GM12891 (cell line): ENCODE measurements around the gene SDS.

Source experiments
- DNase-seq: peaks from one replicate; pipeline ENCODE4 v3.0.0; 2011; ENCODE audit warnings: low spot score; ENCODE audit not compliant: insufficient read length
- FAIRE-seq: peaks from 2 replicates; lab custom pipeline; 2011; peaks lifted over from hg19 to GRCh38; lab: Jason Lieb, UNC
- PAX5 ChIP-seq: IDR thresholded peaks from 2 replicates; pipeline ENCODE4 v1.6.1; 2011; ENCODE audit warnings: low read length, moderate library complexity, mild to moderate bottlenecking; ENCODE audit not compliant: insufficient read depth, severe bottlenecking
- POLR2A ChIP-seq: IDR thresholded peaks from 2 replicates; pipeline ENCODE4 v1.6.1; 2011; ENCODE audit warnings: low read depth, low read length, control low read depth
- POLR2AphosphoS5 ChIP-seq: IDR thresholded peaks from 2 replicates; pipeline ENCODE4 v1.6.1; 2011; ENCODE audit warnings: low read depth, low read length, control low read depth
- POU2F2 ChIP-seq: IDR thresholded peaks from 2 replicates; pipeline ENCODE4 v1.6.1; 2011; ENCODE audit warnings: low read depth, mild to moderate bottlenecking, control low read depth, low read length, moderate library complexity
- SPI1 ChIP-seq: IDR thresholded peaks from 2 replicates; pipeline ENCODE4 v1.6.1; 2011; ENCODE audit warnings: low read depth, low read length, control low read depth
- TAF1 ChIP-seq: IDR thresholded peaks from 2 replicates; pipeline ENCODE4 v1.6.1; 2011; ENCODE audit warnings: low read depth, low read length, control low read depth

SDS gene

GRCh38 chr12:113416091-113416754, 12.5 kb upstream of the SDS start:
- FAIRE-seq, result no peak
- TF ChIP-seq POLR2AphosphoS5 (no peak), PAX5 (no peak), SPI1 (no peak), POU2F2 (no peak), POLR2A (no peak), TAF1 (no peak)
- DNase-seq, result no peak

- TF ChIP-seq POLR2AphosphoS5, result no peak
- TF ChIP-seq PAX5, result no peak
- TF ChIP-seq POLR2A, result no peak
- no peak for TF ChIP-seq SPI1
- no peak for TF ChIP-seq POU2F2
- TF ChIP-seq TAF1, result no peak
- DNase-seq, result no peak
- FAIRE-seq, result no peak
Measured at GRCh38 chr12:113414519-113415038, 10.9 kb upstream of the SDS start.

GRCh38 chr12:113413488-113413939, 9.8 kb upstream of the SDS start:
- FAIRE-seq (no peak), DNase-seq (no peak)
- TF ChIP-seq PAX5 (no peak), POLR2AphosphoS5 (no peak), SPI1 (no peak), POLR2A (no peak), TAF1 (no peak), POU2F2 (no peak)

GRCh38 chr12:113409462-113410124, 5.9 kb upstream of the SDS start:
- DNase-seq, result no peak
- FAIRE-seq, result no peak
- TF ChIP-seq TAF1 (no peak), PAX5 (no peak), SPI1 (no peak), POU2F2 (no peak), POLR2AphosphoS5 (no peak), POLR2A (no peak)

GRCh38 chr12:113408756-113409298, 5.1 kb upstream of the SDS start:
- no peak for FAIRE-seq
- TF ChIP-seq SPI1 (no peak), POLR2AphosphoS5 (no peak), TAF1 (no peak), POLR2A (no peak), PAX5 (no peak)
- DNase-seq, result no peak

- TF ChIP-seq PAX5, result no peak
- TF ChIP-seq POU2F2, result no peak
- no peak for TF ChIP-seq TAF1
- FAIRE-seq, result no peak
- DNase-seq, result no peak
Measured at GRCh38 chr12:113407931-113408600, 4.4 kb upstream of the SDS start.

GRCh38 chr12:113405694-113406093, 2.0 kb upstream of the SDS start:
- TF ChIP-seq POLR2AphosphoS5 (no peak), PAX5 (no peak), SPI1 (peak; percentile 54; the same call in 1 of the 2 replicates), POU2F2 (no peak), POLR2A (no peak), TAF1 (no peak)
- FAIRE-seq (peak; percentile 38), DNase-seq (no peak)

GRCh38 chr12:113402586-113403260, 964 bp downstream of the SDS start:
- no peak for FAIRE-seq
- DNase-seq, result no peak
- TF ChIP-seq TAF1, result no peak
- TF ChIP-seq POLR2A, result no peak
- no peak for TF ChIP-seq POU2F2
- TF ChIP-seq POLR2AphosphoS5, result no peak
- TF ChIP-seq SPI1, result no peak
- no peak for TF ChIP-seq PAX5
